ENCODE data around the gene ISOC1. TPM values are rescaled to one million over a fixed set of nuclear protein-coding genes. Genes with fewer than 3 reads are reported as not detected.

The ISOC1 gene
- total and polyA plus RNA-seq, 2 of the 13 experiments (the other 11 are each of a cell fraction or from before 2014, with no cell fraction given): 25.7 to 51.3 TPM

Small RNA genes lying within 50 kb of the gene (microRNA-seq; reads per million reads assigned to microRNA genes)
- gene MIR4633: not detected

Small RNA genes lying within 50 kb of the gene (small RNA-seq; reads per million reads assigned to genes)
- 0 reads per million in 3 experiments for gene MIR4633 (ENCODE audit: insufficient read depth in 2 of 3, insufficient read length in 3 of 3, low read depth in 2 of 3, low replicate concordance in 1 of 3)

Other genes starting within 250 kb of the ISOC1 start
- gene SLC27A6, start 129.3 kb upstream of the ISOC1 start, total RNA-seq (2016; rRNA removed; fragmentation: Illumina TruSeq; extraction: Trizol): not detected in 2 replicates
- gene SLC27A6, start 129.3 kb upstream of the ISOC1 start, polyA plus RNA-seq (2011; rRNA removed): not detected in 2 replicates